Chondrocyte (in vitro differentiated cells): ENCODE results near the gene SOX6. TPM values are rescaled to one million over a fixed set of nuclear protein-coding genes. Genes with fewer than 3 reads are reported as not detected.

Experiments
- DNase-seq: peaks from one replicate; pipeline ENCODE4 v3.0.0; 2021; ENCODE audit warnings: mixed read lengths, low spot score
- H3K27ac Mint-ChIP-seq: one replicate; pipeline ENCODE4 v1.8.0; 2021; ENCODE audit warnings: mild to moderate bottlenecking, moderate library complexity, mixed read lengths; ENCODE audit not compliant: unreplicated experiment
- H3K27me3 Mint-ChIP-seq: 2 replicates; pipeline ENCODE4 v1.8.0; 2021; ENCODE audit warnings: low read depth, mixed read lengths
- H3K36me3 Mint-ChIP-seq: 2 replicates; pipeline ENCODE4 v1.8.0; 2021; ENCODE audit warnings: low read depth, mixed read lengths
- H3K4me1 Mint-ChIP-seq: 2 replicates; pipeline ENCODE4 v1.8.0; 2021; ENCODE audit warnings: low read depth, mild to moderate bottlenecking, mixed read lengths
- H3K4me3 Mint-ChIP-seq: one replicate; pipeline ENCODE4 v1.8.0; 2021; ENCODE audit warnings: mild to moderate bottlenecking, moderate library complexity, mixed read lengths; ENCODE audit not compliant: unreplicated experiment
- H3K9me3 Mint-ChIP-seq: 2 replicates; pipeline ENCODE4 v1.8.0; 2021; ENCODE audit warnings: low read depth, mixed read lengths
- CTCF ChIP-seq: fragments of 200-600 bp; sonication (generic); IDR thresholded peaks from 2 replicates; pipeline ENCODE4 v1.5.0; 2021; ENCODE audit warnings: antibody characterized with exemption, mild to moderate bottlenecking, moderate library complexity
- total RNA-seq: library from RNA; stranded (reverse); gene quantifications from 3 replicates; pipeline ENCODE4 v1.2.1, GENCODE V29; 2021

SOX6 gene
- total RNA-seq, 1 donor from 2014 or later, result 29.9 TPM

- Mint-ChIP-seq H3K4me3 (no peak overlapping the region), H3K27ac (no peak overlapping the region), H3K36me3 (peaks cover 2% of the 10 kb centered on the region), H3K9me3 (no peaks in the 10 kb centered on the region), H3K4me1 (peaks cover 41% of the 10 kb centered on the region), H3K27me3 (no peaks in the 10 kb centered on the region)
- no peak for DNase-seq
- no peak for TF ChIP-seq CTCF
Observed at GRCh38 chr11:16182553-16182952, 173.8 kb downstream of the SOX6 start.

- H3K4me1 Mint-ChIP-seq, result peaks cover 42% of the 10 kb centered on the region
- no peak overlapping the region for H3K4me3 Mint-ChIP-seq
- no peak for DNase-seq
- no peaks in the 10 kb centered on the region for H3K27me3 Mint-ChIP-seq
- no peaks in the 10 kb centered on the region for H3K36me3 Mint-ChIP-seq
- TF ChIP-seq CTCF, result no peak
- no peaks in the 10 kb centered on the region for H3K9me3 Mint-ChIP-seq
- H3K27ac Mint-ChIP-seq, result no peak overlapping the region
Observed at GRCh38 chr11:16180868-16181267, 175.5 kb downstream of the SOX6 start.

GRCh38 chr11:16179676-16180075 lies 176.7 kb downstream of the SOX6 start:
- Mint-ChIP-seq H3K9me3 (no peaks in the 10 kb centered on the region), H3K4me1 (peaks cover 36% of the 10 kb centered on the region), H3K4me3 (no peak overlapping the region), H3K36me3 (no peaks in the 10 kb centered on the region), H3K27ac (no peak overlapping the region), H3K27me3 (no peaks in the 10 kb centered on the region)
- no peak for DNase-seq
- no peak for TF ChIP-seq CTCF

GRCh38 chr11:16178273-16178672 lies 178.1 kb downstream of the SOX6 start:
- no peak overlapping the region for H3K4me3 Mint-ChIP-seq
- H3K27ac Mint-ChIP-seq, result no peak overlapping the region

GRCh38 chr11:16177688-16178087 lies 178.7 kb downstream of the SOX6 start:
- H3K4me1 Mint-ChIP-seq, result peaks cover 36% of the 10 kb centered on the region
- no peak for DNase-seq
- H3K27ac Mint-ChIP-seq, result no peak overlapping the region
- no peaks in the 10 kb centered on the region for H3K9me3 Mint-ChIP-seq
- TF ChIP-seq CTCF, result no peak
- H3K36me3 Mint-ChIP-seq, result no peaks in the 10 kb centered on the region
- no peaks in the 10 kb centered on the region for H3K27me3 Mint-ChIP-seq
- H3K4me3 Mint-ChIP-seq, result no peak overlapping the region

More at GRCh38 chr11:16178273-16178672, 178.1 kb downstream of the SOX6 start:
- no peaks in the 10 kb centered on the region for H3K9me3 Mint-ChIP-seq
- no peak for TF ChIP-seq CTCF
- no peak for DNase-seq
- H3K36me3 Mint-ChIP-seq, result no peaks in the 10 kb centered on the region
- peaks cover 36% of the 10 kb centered on the region for H3K4me1 Mint-ChIP-seq
- no peaks in the 10 kb centered on the region for H3K27me3 Mint-ChIP-seq
